ENCODE results near the gene GPATCH8.
"Not testable (repeated sequence)": the region's sequence is repeated elsewhere in the genome, so short reads cannot be mapped to it uniquely, and the experiment has no call there.

DNA sequence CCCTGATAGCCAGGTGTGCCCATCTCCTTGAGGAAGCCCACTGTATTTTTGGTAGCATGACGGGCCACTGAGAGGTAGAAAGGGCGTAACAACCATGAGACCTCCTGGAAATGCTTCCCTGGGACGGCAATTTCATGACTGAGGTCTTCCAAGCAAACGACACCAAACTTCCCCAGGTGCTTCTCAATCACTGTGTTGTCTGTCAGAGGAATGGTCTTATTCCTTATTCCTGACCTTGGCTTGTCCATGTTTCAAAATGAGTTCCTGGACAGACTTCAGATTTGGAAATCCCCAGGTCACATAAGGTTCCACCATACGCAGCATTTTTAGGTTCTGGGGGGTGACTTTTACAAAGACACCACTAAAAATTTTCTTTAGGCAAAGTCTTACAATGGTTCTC lies 138.2 kb downstream of the GPATCH8 start:
- TF ChIP-seq, protein P1, sequence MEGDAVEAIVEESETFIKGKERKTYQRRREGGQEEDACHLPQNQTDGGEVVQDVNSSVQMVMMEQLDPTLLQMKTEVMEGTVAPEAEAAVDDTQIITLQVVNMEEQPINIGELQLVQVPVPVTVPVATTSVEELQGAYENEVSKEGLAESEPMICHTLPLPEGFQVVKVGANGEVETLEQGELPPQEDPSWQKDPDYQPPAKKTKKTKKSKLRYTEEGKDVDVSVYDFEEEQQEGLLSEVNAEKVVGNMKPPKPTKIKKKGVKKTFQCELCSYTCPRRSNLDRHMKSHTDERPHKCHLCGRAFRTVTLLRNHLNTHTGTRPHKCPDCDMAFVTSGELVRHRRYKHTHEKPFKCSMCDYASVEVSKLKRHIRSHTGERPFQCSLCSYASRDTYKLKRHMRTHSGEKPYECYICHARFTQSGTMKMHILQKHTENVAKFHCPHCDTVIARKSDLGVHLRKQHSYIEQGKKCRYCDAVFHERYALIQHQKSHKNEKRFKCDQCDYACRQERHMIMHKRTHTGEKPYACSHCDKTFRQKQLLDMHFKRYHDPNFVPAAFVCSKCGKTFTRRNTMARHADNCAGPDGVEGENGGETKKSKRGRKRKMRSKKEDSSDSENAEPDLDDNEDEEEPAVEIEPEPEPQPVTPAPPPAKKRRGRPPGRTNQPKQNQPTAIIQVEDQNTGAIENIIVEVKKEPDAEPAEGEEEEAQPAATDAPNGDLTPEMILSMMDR (conservative IDR thresholded peaks at IDR 0.05): not testable (repeated sequence)
- TF ChIP-seq EZH2 (IDR thresholded peaks at IDR 0.05; ENCODE audit: low read depth): not testable (repeated sequence)
